Liver (tissue), 9 donors: ENCODE results near the gene LRMDA. TPM values are rescaled to one million over a fixed set of nuclear protein-coding genes. Genes with fewer than 3 reads are reported as not detected.

Experiments used
- DNase-seq: peaks from one replicate; pipeline ENCODE4 v3.0.0-alpha.2; 2017; ENCODE audit warnings: low spot score
- H3K27ac ChIP-seq, 2 donors: one replicate each; pipeline ENCODE4 v1.7.0; 2013; ENCODE audit warnings: inconsistent platforms in 2 of 2, low read length in 2 of 2, control low read depth in 1 of 2, low read depth in 1 of 2, mild to moderate bottlenecking in 1 of 2
- H3K27me3 ChIP-seq, 4 donors: one replicate each; pipeline versions ENCODE4 v1.6.1 to v1.7.0; 2013; ENCODE audit warnings: low read length in 3 of 4, inconsistent platforms in 1 of 4, mild to moderate bottlenecking in 1 of 4, moderate library complexity in 1 of 4; ENCODE audit not compliant: control insufficient read depth in 4 of 4, insufficient read depth in 4 of 4
- H3K36me3 ChIP-seq, 4 donors: one replicate each; pipeline versions ENCODE4 v1.6.1 to v1.7.0; 2013; ENCODE audit warnings: low read length in 3 of 4, mild to moderate bottlenecking in 3 of 4, low read depth in 1 of 4, moderate library complexity in 1 of 4; ENCODE audit not compliant: control insufficient read depth in 4 of 4, insufficient read depth in 3 of 4
- H3K4me1 ChIP-seq, 4 donors: one replicate each; pipeline versions ENCODE4 v1.6.1 to v1.7.0; 2013; ENCODE audit warnings: low read length in 3 of 4, mild to moderate bottlenecking in 3 of 4, moderate library complexity in 1 of 4; ENCODE audit not compliant: control insufficient read depth in 4 of 4, insufficient read depth in 4 of 4
- H3K4me3 ChIP-seq, 3 donors: one replicate each; pipeline versions ENCODE4 v1.6.1 to v1.7.0; 2013; ENCODE audit warnings: low read length in 3 of 3, control low read depth in 1 of 3, low read depth in 1 of 3, mild to moderate bottlenecking in 1 of 3
- H3K9ac ChIP-seq, 2 donors: one replicate each; pipeline ENCODE4 v1.7.0; 2013; ENCODE audit warnings: low read length in 2 of 2, mild to moderate bottlenecking in 2 of 2, moderate library complexity in 2 of 2, control low read depth in 1 of 2, low read depth in 1 of 2
- H3K9me3 ChIP-seq, 4 donors: one replicate each; pipeline versions ENCODE4 v1.6.1 to v1.7.0; 2013; ENCODE audit warnings: low read length in 3 of 4; ENCODE audit not compliant: control insufficient read depth in 4 of 4
- FOXA1 ChIP-seq: IDR thresholded peaks from 2 replicates; pipeline ENCODE4 v1.6.1; 2016; ENCODE audit warnings: antibody characterized with exemption
- FOXA2 ChIP-seq: IDR thresholded peaks from 2 replicates; pipeline ENCODE4 v1.6.1; 2016; ENCODE audit warnings: antibody characterized with exemption
- NR2F2 ChIP-seq: IDR thresholded peaks from 2 replicates; pipeline ENCODE4 v1.6.1; 2016; ENCODE audit warnings: antibody characterized with exemption
- RAD21 ChIP-seq, 2 donors: IDR thresholded peaks; 2 replicates each; pipeline ENCODE4 v1.6.1; 2016; ENCODE audit warnings: antibody characterized with exemption in 2 of 2, mild to moderate bottlenecking in 2 of 2
- TAF1 ChIP-seq: conservative IDR thresholded peaks from 2 replicates; pipeline ENCODE4 v1.6.1; 2016; ENCODE audit warnings: antibody characterized with exemption, mild to moderate bottlenecking
- ZBTB33 ChIP-seq: IDR thresholded peaks from 2 replicates; pipeline ENCODE4 v1.6.1; 2016; ENCODE audit warnings: antibody characterized with exemption
- WGBS: extraction: QIAGEN DNeasy Blood & Tissue Kit; methylation state at CpG from one replicate; pipeline ENCODE4 v1.1.7; 2013; 5-methylcytosine and 5-hydroxymethylcytosine counted together
- polyA plus RNA-seq, 2 donors: library from polyadenylated mRNA; stranded (reverse) in 1 of 2; unstranded in 1 of 2; fragments of 200-250 nt in 1 of 2; fragments of >200 nt in 1 of 2; fragmentation: Nextera tagmentation in 1 of 2; extraction: Ambion mirVana in 1 of 2; gene quantifications; one replicate each; pipeline versions ENCODE4 v1.2.1 to v1.2.3, GENCODE V29; 2013 to 2015
- total RNA-seq, 2 donors: library from RNA; depleted of rRNA; stranded (reverse); fragments of >200 nt; gene quantifications; one replicate each; pipeline ENCODE4 v1.2.3, GENCODE V29; 2014
- TF ChIP-seq, protein P1 (sequence below): fragments of 150-350 bp; IDR thresholded peaks from 2 replicates; pipeline ENCODE4 v1.5.1; 2017; ENCODE audit warnings: improper control_type of control experiment, low read depth, low read length; ENCODE audit not compliant: missing input control
- TF ChIP-seq, protein P2 (sequence below): IDR thresholded peaks from 2 replicates; pipeline ENCODE4 v1.6.1; 2016; ENCODE audit warnings: antibody characterized with exemption
- TF ChIP-seq, protein P3 (sequence below): IDR thresholded peaks from 2 replicates; pipeline ENCODE4 v1.6.1; 2016; ENCODE audit warnings: antibody characterized with exemption, mild to moderate bottlenecking
- donor health status: healthy.
- donor health status: healthy.
- donor health status: healthy.
- donor health status: healthy.
- donor health status: healthy.

The LRMDA gene
- total and polyA plus RNA-seq, 4 donors, result 7.9 to 15.8 (median 11.3) TPM

- no peak overlapping the region for H3K27ac ChIP-seq
- peaks cover 0 to 5% (median 0%) of the 10 kb centered on the region in 4 donors for H3K4me1 ChIP-seq
- DNase-seq, result no peak
- H3K9me3 ChIP-seq, result no peaks in the 10 kb centered on the region
- no peak for TF ChIP-seq FOXA2
- TF ChIP-seq, protein P1, sequence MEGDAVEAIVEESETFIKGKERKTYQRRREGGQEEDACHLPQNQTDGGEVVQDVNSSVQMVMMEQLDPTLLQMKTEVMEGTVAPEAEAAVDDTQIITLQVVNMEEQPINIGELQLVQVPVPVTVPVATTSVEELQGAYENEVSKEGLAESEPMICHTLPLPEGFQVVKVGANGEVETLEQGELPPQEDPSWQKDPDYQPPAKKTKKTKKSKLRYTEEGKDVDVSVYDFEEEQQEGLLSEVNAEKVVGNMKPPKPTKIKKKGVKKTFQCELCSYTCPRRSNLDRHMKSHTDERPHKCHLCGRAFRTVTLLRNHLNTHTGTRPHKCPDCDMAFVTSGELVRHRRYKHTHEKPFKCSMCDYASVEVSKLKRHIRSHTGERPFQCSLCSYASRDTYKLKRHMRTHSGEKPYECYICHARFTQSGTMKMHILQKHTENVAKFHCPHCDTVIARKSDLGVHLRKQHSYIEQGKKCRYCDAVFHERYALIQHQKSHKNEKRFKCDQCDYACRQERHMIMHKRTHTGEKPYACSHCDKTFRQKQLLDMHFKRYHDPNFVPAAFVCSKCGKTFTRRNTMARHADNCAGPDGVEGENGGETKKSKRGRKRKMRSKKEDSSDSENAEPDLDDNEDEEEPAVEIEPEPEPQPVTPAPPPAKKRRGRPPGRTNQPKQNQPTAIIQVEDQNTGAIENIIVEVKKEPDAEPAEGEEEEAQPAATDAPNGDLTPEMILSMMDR, result no peak
- no peak for TF ChIP-seq NR2F2
- TF ChIP-seq TAF1, result no peak
- no peak for TF ChIP-seq RAD21 (IDR thresholded peaks at IDR 0.05)
- TF ChIP-seq, protein P2, sequence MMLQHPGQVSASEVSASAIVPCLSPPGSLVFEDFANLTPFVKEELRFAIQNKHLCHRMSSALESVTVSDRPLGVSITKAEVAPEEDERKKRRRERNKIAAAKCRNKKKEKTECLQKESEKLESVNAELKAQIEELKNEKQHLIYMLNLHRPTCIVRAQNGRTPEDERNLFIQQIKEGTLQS, result no peak
- TF ChIP-seq, protein P3, sequence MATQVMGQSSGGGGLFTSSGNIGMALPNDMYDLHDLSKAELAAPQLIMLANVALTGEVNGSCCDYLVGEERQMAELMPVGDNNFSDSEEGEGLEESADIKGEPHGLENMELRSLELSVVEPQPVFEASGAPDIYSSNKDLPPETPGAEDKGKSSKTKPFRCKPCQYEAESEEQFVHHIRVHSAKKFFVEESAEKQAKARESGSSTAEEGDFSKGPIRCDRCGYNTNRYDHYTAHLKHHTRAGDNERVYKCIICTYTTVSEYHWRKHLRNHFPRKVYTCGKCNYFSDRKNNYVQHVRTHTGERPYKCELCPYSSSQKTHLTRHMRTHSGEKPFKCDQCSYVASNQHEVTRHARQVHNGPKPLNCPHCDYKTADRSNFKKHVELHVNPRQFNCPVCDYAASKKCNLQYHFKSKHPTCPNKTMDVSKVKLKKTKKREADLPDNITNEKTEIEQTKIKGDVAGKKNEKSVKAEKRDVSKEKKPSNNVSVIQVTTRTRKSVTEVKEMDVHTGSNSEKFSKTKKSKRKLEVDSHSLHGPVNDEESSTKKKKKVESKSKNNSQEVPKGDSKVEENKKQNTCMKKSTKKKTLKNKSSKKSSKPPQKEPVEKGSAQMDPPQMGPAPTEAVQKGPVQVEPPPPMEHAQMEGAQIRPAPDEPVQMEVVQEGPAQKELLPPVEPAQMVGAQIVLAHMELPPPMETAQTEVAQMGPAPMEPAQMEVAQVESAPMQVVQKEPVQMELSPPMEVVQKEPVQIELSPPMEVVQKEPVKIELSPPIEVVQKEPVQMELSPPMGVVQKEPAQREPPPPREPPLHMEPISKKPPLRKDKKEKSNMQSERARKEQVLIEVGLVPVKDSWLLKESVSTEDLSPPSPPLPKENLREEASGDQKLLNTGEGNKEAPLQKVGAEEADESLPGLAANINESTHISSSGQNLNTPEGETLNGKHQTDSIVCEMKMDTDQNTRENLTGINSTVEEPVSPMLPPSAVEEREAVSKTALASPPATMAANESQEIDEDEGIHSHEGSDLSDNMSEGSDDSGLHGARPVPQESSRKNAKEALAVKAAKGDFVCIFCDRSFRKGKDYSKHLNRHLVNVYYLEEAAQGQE, result no peak
- no peak for TF ChIP-seq FOXA1
- no peak for TF ChIP-seq ZBTB33
- H3K36me3 ChIP-seq, result no peaks in the 10 kb centered on the region
- no peak overlapping the region for H3K4me3 ChIP-seq
- 96% methylated on average over 6 of the region's 6 CpGs for WGBS
- no peaks in the 10 kb centered on the region for H3K27me3 ChIP-seq
- H3K9ac ChIP-seq, result no peak overlapping the region
These were observed 262.1 kb downstream of the LRMDA start for GRCh38 chr10:75693489-75693888.

DNA sequence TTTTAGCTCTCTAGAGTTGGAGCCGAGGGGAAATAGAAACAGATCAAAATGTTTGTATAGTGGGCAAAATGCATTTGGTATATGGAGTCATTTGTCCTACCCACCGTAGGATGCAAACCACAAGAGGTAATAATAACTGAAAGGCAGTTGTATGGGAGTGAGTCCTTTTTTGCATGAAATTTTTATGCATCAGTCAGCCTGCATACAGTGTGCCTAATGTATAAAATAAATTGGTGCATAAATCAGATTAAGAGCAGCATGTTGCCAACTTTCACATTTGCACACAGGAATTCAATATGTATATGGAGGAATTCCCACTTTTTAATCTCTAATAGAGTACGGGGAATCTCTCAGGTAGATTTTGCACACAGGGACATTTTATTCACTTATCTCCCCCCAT lies 262.8 kb downstream of the LRMDA start:
- 91% methylated on average over 3 of the region's 3 CpGs for WGBS
- Histone ChIP-seq H3K36me3 (no peaks in the 10 kb centered on the region), H3K27ac (no peak overlapping the region), H3K9me3 (no peaks in the 10 kb centered on the region), H3K4me3 (no peak overlapping the region), H3K9ac (no peak overlapping the region), H3K4me1 (peaks cover 0 to 3% (median 0%) of the 10 kb centered on the region in 4 donors), H3K27me3 (no peaks in the 10 kb centered on the region)
- TF ChIP-seq, protein P1, result no peak
- TF ChIP-seq ZBTB33, result no peak
- no peak for DNase-seq
